H9 (cell line): ENCODE measurements around the gene ACER1. TPM values are rescaled to one million over a fixed set of nuclear protein-coding genes. Genes with fewer than 3 reads are reported as not detected.

Source experiments
- DNase-seq: peaks from one replicate; pipeline ENCODE4 v3.0.0-alpha.2; 2017
- H2AFZ ChIP-seq: one replicate; pipeline ENCODE4 v1.6.1; 2013; ENCODE audit warnings: mild to moderate bottlenecking, low read length, control low read depth, moderate library complexity
- H2AK5ac ChIP-seq: 2 replicates; pipeline ENCODE4 v1.6.1; 2013; ENCODE audit warnings: low read length, control low read depth, mixed read lengths; ENCODE audit not compliant: insufficient read length
- H2BK120ac ChIP-seq: one replicate; pipeline ENCODE4 v1.6.1; 2013; ENCODE audit warnings: low read depth, mild to moderate bottlenecking, low read length, control low read depth, inconsistent platforms; ENCODE audit not compliant: poor library complexity, severe bottlenecking
- H2BK12ac ChIP-seq: 2 replicates; pipeline ENCODE4 v1.6.1; 2013; ENCODE audit warnings: low read length, control low read depth, mixed read lengths, low read depth; ENCODE audit not compliant: insufficient read length
- H2BK15ac ChIP-seq: 2 replicates; pipeline ENCODE4 v1.6.1; 2013; ENCODE audit warnings: low read depth, low read length, control low read depth
- H2BK20ac ChIP-seq: one replicate; pipeline ENCODE4 v1.6.1; 2013; ENCODE audit warnings: low read depth, mild to moderate bottlenecking, low read length, control low read depth, inconsistent platforms; ENCODE audit not compliant: poor library complexity, severe bottlenecking
- H2BK5ac ChIP-seq: 2 replicates; pipeline ENCODE4 v1.6.1; 2013; ENCODE audit warnings: low read length, control low read depth, mixed read lengths; ENCODE audit not compliant: insufficient read length
- H3K14ac ChIP-seq: 2 replicates; pipeline ENCODE4 v1.6.1; 2013; ENCODE audit warnings: low read length, control low read depth; ENCODE audit not compliant: insufficient read depth
- H3K18ac ChIP-seq: 2 replicates; pipeline ENCODE4 v1.6.1; 2013; ENCODE audit warnings: low read depth, mild to moderate bottlenecking, mixed read lengths, low read length, control low read depth; ENCODE audit not compliant: insufficient read length
- H3K23ac ChIP-seq: 2 replicates; pipeline ENCODE4 v1.6.1; 2013; ENCODE audit warnings: low read length, control low read depth, mixed read lengths, low read depth; ENCODE audit not compliant: insufficient read length
- H3K23me2 ChIP-seq: 2 replicates; pipeline ENCODE4 v1.6.1; 2013; ENCODE audit warnings: low read depth, mild to moderate bottlenecking, mixed read lengths, low read length, control low read depth; ENCODE audit not compliant: insufficient read length, poor library complexity, severe bottlenecking
- H3K27ac ChIP-seq: 2 replicates; pipeline ENCODE4 v1.5.1; 2013; ENCODE audit warnings: low read length, control low read depth, mixed read lengths, low read depth; ENCODE audit not compliant: insufficient read length
- H3K27me3 ChIP-seq: 2 replicates; pipeline ENCODE4 v1.6.1; 2013; ENCODE audit warnings: low read length, control low read depth, inconsistent platforms; ENCODE audit not compliant: insufficient read depth
- H3K4ac ChIP-seq: 2 replicates; pipeline ENCODE4 v1.6.1; 2013; ENCODE audit warnings: low read depth, mild to moderate bottlenecking, control low read depth, inconsistent platforms, low read length, moderate library complexity
- H3K4me1 ChIP-seq: 2 replicates; pipeline ENCODE4 v1.6.1; 2013; ENCODE audit warnings: low read length, control low read depth, inconsistent platforms; ENCODE audit not compliant: insufficient read depth
- H3K4me2 ChIP-seq: 2 replicates; pipeline ENCODE4 v1.6.1; 2013; ENCODE audit warnings: low read length, control low read depth, mixed read lengths; ENCODE audit not compliant: insufficient read length, insufficient read depth
- H3K56ac ChIP-seq: 2 replicates; pipeline ENCODE4 v1.6.1; 2013; ENCODE audit warnings: low read depth, mild to moderate bottlenecking, mixed read lengths, low read length, control low read depth; ENCODE audit not compliant: insufficient read length
- H3K79me1 ChIP-seq: 2 replicates; pipeline ENCODE4 v1.6.1; 2013; ENCODE audit warnings: low read depth, mild to moderate bottlenecking, moderate library complexity, low read length, control low read depth, inconsistent platforms; ENCODE audit not compliant: insufficient read depth, poor library complexity, severe bottlenecking
- H3K79me2 ChIP-seq: 2 replicates; pipeline ENCODE4 v1.6.1; 2013; ENCODE audit warnings: low read length, control low read depth, inconsistent platforms; ENCODE audit not compliant: insufficient read depth
- H3K9ac ChIP-seq: 2 replicates; pipeline ENCODE4 v1.6.1; 2013; ENCODE audit warnings: low read length, control low read depth, mixed read lengths; ENCODE audit not compliant: insufficient read length; ENCODE audit errors: extremely low read depth
- H3K9me3 ChIP-seq: one replicate; pipeline ENCODE4 v1.6.1; 2013; ENCODE audit warnings: low read depth, low read length, inconsistent platforms; ENCODE audit not compliant: control insufficient read depth
- H3T11ph ChIP-seq: one replicate; pipeline ENCODE4 v1.6.1; 2013; ENCODE audit warnings: mild to moderate bottlenecking, low read length, control low read depth, inconsistent platforms
- H4K20me1 ChIP-seq: one replicate; pipeline ENCODE4 v1.6.1; 2013; ENCODE audit not compliant: control insufficient read depth, insufficient read length, insufficient read depth
- H4K5ac ChIP-seq: 2 replicates; pipeline ENCODE4 v1.6.1; 2013; ENCODE audit warnings: low read depth, mild to moderate bottlenecking, mixed read lengths, low read length, control low read depth; ENCODE audit not compliant: insufficient read length
- H4K8ac ChIP-seq: replicated peaks from 2 replicates; pipeline ENCODE4 v1.6.1; 2013; ENCODE audit warnings: low read length, control low read depth, mixed read lengths, low read depth; ENCODE audit not compliant: insufficient read length
- H4K91ac ChIP-seq: 2 replicates; pipeline ENCODE4 v1.6.1; 2013; ENCODE audit warnings: low read depth, mild to moderate bottlenecking, moderate library complexity, mixed read lengths, low read length, control low read depth; ENCODE audit not compliant: insufficient read length
- H3K27ac Mint-ChIP-seq, 3 experiments: 2 replicates in 2 of 3; 3 replicates in 1 of 3; pipeline ENCODE4 v1.8.0; 2020 to 2021; ENCODE audit warnings: mixed read lengths in 3 of 3, mild to moderate bottlenecking in 1 of 3, moderate library complexity in 1 of 3
- H3K27me3 Mint-ChIP-seq: 2 replicates; pipeline ENCODE4 v1.8.0; 2021; ENCODE audit warnings: low read depth, mild to moderate bottlenecking, moderate library complexity, mixed read lengths
- H3K36me3 Mint-ChIP-seq, 3 experiments: 2 replicates in 2 of 3; 3 replicates in 1 of 3; pipeline ENCODE4 v1.8.0; 2020 to 2021; ENCODE audit warnings: low read depth in 3 of 3, mixed read lengths in 3 of 3; ENCODE audit not compliant: insufficient read depth in 1 of 3
- H3K4me1 Mint-ChIP-seq, 2 experiments: 2 replicates each; pipeline ENCODE4 v1.8.0; 2020; ENCODE audit warnings: mixed read lengths in 2 of 2
- H3K4me3 Mint-ChIP-seq, 2 experiments: 2 replicates in 1 of 2; 3 replicates in 1 of 2; pipeline ENCODE4 v1.8.0; 2020 to 2021; ENCODE audit warnings: mild to moderate bottlenecking in 2 of 2, mixed read lengths in 2 of 2, moderate library complexity in 1 of 2
- H3K9me3 Mint-ChIP-seq, 2 experiments: 2 replicates in 1 of 2; 3 replicates in 1 of 2; pipeline ENCODE4 v1.8.0; 2020; ENCODE audit warnings: mild to moderate bottlenecking in 2 of 2, mixed read lengths in 2 of 2, moderate library complexity in 1 of 2
- CTCF ChIP-seq: fragments of 200-600 bp; sonication (generic); conservative IDR thresholded peaks from 3 replicates; pipeline ENCODE4 v1.8.0; 2021; ENCODE audit warnings: antibody characterized with exemption, mild to moderate bottlenecking
- WGBS: extraction: QIAGEN DNeasy Blood & Tissue Kit; methylation state at CpG from one replicate; pipeline ENCODE4 v1.1.7; 2013; ENCODE audit warnings: missing lambda C conversion rate, low lambda C conversion rate, mixed read lengths; ENCODE audit not compliant: insufficient read length; ENCODE audit errors: extremely low coverage; 5-methylcytosine and 5-hydroxymethylcytosine counted together
- total RNA-seq: library from RNA; stranded (reverse); gene quantifications from 2 replicates; pipeline ENCODE4 v1.2.1, GENCODE V29; 2021

The ACER1 gene
- total RNA-seq, 1 experiment from 2014 or later = not detected

DNA sequence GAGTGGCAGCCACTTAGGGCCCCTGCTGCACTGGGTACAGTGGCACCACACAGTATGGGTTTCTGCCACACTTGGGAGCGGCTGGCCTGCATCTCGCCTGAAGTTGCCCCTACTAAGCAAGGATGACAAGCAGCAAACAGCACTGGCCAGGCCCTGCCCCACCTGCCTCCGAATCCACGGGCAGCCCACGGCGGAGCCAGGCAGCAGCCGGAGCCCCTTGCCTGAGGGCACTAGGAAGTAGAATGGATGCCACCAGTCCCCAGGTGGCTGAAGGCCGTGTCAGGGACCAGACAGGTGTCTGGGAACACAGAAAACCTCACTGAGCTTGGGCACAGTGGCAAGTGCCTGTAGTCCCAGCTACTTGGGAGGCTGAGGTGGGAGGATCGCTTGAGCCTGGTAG, 73.0 kb downstream of the ACER1 start:
- Mint-ChIP-seq H3K9me3 (no peaks in the 10 kb centered on the region), H3K27ac (no peak overlapping the region), H3K4me3 (no peak overlapping the region), H3K4me1 (peaks cover 7 to 11% of the 10 kb centered on the region in 2 experiments), H3K27me3 (no peaks in the 10 kb centered on the region), H3K36me3 (peaks cover 32 to 62% (median 55%) of the 10 kb centered on the region in 3 experiments)
- Histone ChIP-seq H2BK20ac (no peak overlapping the region), H3K4ac (no peak overlapping the region), H4K20me1 (peaks cover 6% of the 10 kb centered on the region), H2BK15ac (no peak overlapping the region), H3K79me2 (peaks cover 13% of the 10 kb centered on the region; the same call in 1 of the 2 replicates), H3K9ac (no peak overlapping the region), H3K4me1 (no peaks in the 10 kb centered on the region), H3K18ac (no peak overlapping the region), H2BK5ac (no peak overlapping the region), H3K56ac (no peak overlapping the region), H4K5ac (no peak overlapping the region), H3K9me3 (no peaks in the 10 kb centered on the region), H2AFZ (no peak overlapping the region), H3K27ac (no peak overlapping the region), H3K4me2 (no peak overlapping the region), H3K27me3 (no peaks in the 10 kb centered on the region), H3K23me2 (no peaks in the 10 kb centered on the region), H3T11ph (no peak overlapping the region), H3K79me1 (peaks cover 9% of the 10 kb centered on the region), H2BK12ac (no peak overlapping the region), H4K91ac (no peak overlapping the region), H4K8ac (no peak overlapping the region), H2AK5ac (no peak overlapping the region), H3K23ac (no peak overlapping the region), H2BK120ac (no peak overlapping the region), H3K14ac (no peak overlapping the region)
- DNase-seq = no peak
- no CpG with 5 or more reads among the region's 9 CpGs for WGBS
- no peak for TF ChIP-seq CTCF
